ENCODE results near the gene IGF2BP1. TPM values are rescaled to one million over a fixed set of nuclear protein-coding genes. Genes with fewer than 3 reads are reported as not detected.

Gene IGF2BP1
- total and polyA plus RNA-seq, 8 donors: under 0.01 to 1.0 TPM; not detected in 6

DNA sequence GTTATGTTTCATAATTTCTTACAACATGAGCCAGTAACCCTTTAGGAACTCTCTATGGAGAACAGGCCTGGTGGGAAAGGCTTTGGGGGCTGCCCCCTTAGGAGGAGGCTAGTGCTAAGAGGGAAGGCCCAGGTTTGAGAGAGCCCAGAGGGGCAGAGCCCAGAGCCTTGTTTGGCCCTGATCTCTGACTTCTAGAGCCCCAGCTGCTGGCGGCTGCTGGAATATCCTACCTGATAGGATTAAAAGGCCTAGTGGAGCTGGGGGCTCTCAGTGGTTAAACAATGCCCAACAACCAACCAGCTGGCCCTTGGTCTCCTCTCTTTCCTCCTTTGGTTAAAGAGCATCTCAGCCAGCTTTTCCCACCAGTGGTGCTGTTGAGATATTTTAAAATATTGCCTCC is 54.1 kb downstream of the IGF2BP1 start:
- FAIRE-seq (no peak), ATAC-seq (no peak), DNase-seq (no peak)
- H3K4me3 ChIP-seq: no peak overlapping the region
- no peaks in the 10 kb centered on the region for H3K4me1 ChIP-seq
- no peak overlapping the region for H3K27ac ChIP-seq
- H3K9me3 ChIP-seq: no peaks in the 10 kb centered on the region
- H3K27me3 ChIP-seq: no peaks in the 10 kb centered on the region
- TF ChIP-seq, protein P1, sequence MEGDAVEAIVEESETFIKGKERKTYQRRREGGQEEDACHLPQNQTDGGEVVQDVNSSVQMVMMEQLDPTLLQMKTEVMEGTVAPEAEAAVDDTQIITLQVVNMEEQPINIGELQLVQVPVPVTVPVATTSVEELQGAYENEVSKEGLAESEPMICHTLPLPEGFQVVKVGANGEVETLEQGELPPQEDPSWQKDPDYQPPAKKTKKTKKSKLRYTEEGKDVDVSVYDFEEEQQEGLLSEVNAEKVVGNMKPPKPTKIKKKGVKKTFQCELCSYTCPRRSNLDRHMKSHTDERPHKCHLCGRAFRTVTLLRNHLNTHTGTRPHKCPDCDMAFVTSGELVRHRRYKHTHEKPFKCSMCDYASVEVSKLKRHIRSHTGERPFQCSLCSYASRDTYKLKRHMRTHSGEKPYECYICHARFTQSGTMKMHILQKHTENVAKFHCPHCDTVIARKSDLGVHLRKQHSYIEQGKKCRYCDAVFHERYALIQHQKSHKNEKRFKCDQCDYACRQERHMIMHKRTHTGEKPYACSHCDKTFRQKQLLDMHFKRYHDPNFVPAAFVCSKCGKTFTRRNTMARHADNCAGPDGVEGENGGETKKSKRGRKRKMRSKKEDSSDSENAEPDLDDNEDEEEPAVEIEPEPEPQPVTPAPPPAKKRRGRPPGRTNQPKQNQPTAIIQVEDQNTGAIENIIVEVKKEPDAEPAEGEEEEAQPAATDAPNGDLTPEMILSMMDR (IDR thresholded peaks at IDR 0.05): no peak
- intact Hi-C loops (cut with DNase I): no loop called here
- 73 to 100% methylated on average over 1 of the region's 1 CpG for WGBS, 2 donors
- H3K36me3 ChIP-seq: no peaks in the 10 kb centered on the region

DNA sequence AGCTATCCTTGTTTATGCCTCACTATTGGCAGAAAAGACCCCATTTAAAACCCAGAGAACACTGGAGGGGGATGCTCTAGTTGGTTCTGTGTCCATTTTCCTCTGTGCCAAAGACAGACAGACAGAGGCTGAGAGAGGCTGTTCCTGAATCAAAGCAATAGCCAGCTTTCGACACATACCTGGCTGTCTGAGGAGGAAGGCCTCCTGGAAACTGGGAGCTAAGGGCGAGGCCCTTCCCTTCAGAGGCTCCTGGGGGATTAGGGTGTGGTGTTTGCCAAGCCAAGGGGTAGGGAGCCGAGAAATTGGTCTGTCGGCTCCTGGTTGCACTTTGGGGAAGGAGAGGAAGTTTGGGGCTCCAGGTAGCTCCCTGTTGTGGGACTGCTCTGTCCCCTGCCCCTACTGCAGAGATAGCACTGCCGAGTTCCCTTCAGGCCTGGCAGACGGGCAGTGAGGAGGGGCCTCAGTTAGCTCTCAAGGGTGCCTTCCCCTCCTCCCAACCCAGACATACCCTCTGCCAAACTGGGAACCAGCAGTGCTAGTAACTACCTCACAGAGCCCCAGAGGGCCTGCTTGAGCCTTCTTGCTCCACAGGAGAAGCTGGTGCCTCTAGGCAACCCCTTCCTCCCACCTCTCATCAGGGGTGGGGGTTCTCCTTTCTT is 56.1 kb downstream of the IGF2BP1 start:
- no peaks in the 10 kb centered on the region for H3K9me3 ChIP-seq
- TF ChIP-seq, protein P1 (IDR thresholded peaks at IDR 0.05): no peak
- no peaks in the 10 kb centered on the region for H3K27me3 ChIP-seq
- no peaks in the 10 kb centered on the region for H3K36me3 ChIP-seq
- FAIRE-seq: no peak
- no peaks in the 10 kb centered on the region for H3K4me1 ChIP-seq
- ATAC-seq: no peak
- H3K27ac ChIP-seq: no peak overlapping the region
- intact Hi-C loops (cut with DNase I): no loop called here
- no peak for DNase-seq
- WGBS, 2 donors: 68 to 71% methylated on average over 6 of the region's 6 CpGs
- no peak overlapping the region for H3K4me3 ChIP-seq

DNA sequence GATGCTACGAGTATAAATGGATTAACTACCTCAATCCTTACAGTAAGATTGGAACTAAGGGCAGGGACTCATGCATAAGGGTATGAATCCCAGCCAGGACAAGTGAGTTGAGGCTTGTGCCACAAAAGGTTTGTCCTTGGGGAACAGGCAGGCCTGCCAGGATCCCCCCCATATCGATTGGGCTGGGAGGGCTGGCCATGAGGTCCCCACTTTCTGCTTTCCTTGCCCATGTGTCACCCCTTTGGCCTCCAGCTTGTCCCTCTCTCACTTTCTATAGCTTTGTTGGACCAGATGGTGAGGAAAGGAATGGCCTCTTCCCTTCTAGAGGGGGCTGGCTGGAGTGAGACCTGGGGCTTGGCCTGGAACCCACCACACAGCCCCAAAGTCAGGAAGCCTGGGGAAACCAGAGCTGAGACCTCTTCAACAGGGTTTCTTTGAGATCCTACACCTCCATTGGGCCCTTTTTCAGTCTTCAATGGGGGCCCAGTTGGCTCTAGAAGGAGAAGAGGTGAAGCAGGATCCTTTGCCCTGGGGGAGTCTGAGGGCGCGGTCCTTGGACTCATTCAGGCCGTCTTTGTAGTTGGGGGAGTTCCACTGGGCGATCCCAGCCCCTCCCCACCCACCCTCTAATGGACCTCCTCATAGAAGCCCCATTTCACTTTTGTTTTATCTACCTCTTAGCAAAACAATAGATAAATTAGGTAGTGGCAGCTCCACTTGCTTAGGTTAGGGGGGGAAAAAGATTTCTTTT is 57.3 kb downstream of the IGF2BP1 start:
- TF ChIP-seq, protein P1 (IDR thresholded peaks at IDR 0.05): no peak
- no peaks in the 10 kb centered on the region for H3K4me1 ChIP-seq
- H3K27me3 ChIP-seq: no peaks in the 10 kb centered on the region
- H3K27ac ChIP-seq: no peak overlapping the region
- no peaks in the 10 kb centered on the region for H3K9me3 ChIP-seq
- 83% methylated on average over 6 of the region's 6 CpGs for WGBS, 2 donors
- no peak for FAIRE-seq
- H3K4me3 ChIP-seq: no peak overlapping the region
- no peak for ATAC-seq
- intact Hi-C loops (cut with DNase I): no loop called here
- no peak for DNase-seq
- no peaks in the 10 kb centered on the region for H3K36me3 ChIP-seq

DNA sequence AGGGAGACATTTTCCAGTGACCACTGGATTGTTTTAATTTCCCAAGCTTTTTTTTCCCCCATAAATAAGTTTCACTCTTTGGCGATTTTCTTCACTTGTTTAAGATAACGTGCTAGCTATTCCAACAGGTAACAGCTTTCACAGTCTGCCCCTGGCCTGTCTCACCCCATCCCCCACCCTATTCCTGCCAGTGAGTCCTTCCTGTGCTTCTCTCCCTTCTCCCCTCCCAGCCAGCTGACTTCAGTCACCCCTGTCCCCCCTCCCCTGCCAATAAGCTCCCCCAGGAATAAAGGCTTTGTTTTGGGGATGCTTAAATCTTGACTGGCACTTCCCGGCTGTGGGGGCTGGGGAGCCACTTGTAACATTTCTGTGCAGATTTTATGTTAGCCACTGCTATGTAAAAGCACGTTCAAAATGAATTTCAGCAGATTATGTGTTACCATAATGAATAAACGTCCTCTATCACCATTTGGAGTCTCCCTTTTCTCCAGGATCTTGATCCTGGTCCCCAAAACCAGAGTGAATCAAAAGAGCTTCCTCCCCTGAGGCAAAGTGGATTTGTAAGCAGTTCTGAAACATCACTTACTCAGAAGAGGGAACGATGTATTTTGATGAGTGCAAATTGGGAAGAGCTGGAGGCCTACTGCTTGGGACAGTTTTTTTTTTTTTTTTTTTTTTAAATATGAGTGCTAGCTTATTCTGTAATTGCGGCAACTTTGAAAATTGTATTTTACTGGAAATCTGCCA is 58.2 kb downstream of the IGF2BP1 start:
- H3K4me1 ChIP-seq: no peaks in the 10 kb centered on the region
- H3K9me3 ChIP-seq: no peaks in the 10 kb centered on the region
- TF ChIP-seq, protein P1 (IDR thresholded peaks at IDR 0.05): no peak
- no peaks in the 10 kb centered on the region for H3K27me3 ChIP-seq
- H3K27ac ChIP-seq: no peak overlapping the region
- 60 to 67% methylated on average over 7 of the region's 7 CpGs for WGBS, 2 donors
- FAIRE-seq: no peak
- no peak for ATAC-seq
- H3K36me3 ChIP-seq: no peaks in the 10 kb centered on the region
- no peak for DNase-seq
- no peak overlapping the region for H3K4me3 ChIP-seq
- intact Hi-C loops (cut with DNase I): no loop called here
